PC-9 (cell line): Measurements from ENCODE around the gene HHATL.

ENCODE experiments used
- EZH2 ChIP-seq: fragments of 200-600 bp; sonication (generic); IDR thresholded peaks from 2 replicates; pipeline ENCODE4 v1.8.0; 2017; ENCODE audit warnings: antibody characterized with exemption, low read depth
- TF ChIP-seq, protein P1 (sequence below): fragments of 200-600 bp; sonication (generic); conservative IDR thresholded peaks from 2 replicates; pipeline ENCODE4 v1.6.1; 2017; ENCODE audit warnings: mixed run types, antibody characterized with exemption, mild to moderate bottlenecking, moderate library complexity

GRCh38 chr3:42705058-42705767 lies 2.6 kb upstream of the HHATL start:
- TF ChIP-seq, protein P1, sequence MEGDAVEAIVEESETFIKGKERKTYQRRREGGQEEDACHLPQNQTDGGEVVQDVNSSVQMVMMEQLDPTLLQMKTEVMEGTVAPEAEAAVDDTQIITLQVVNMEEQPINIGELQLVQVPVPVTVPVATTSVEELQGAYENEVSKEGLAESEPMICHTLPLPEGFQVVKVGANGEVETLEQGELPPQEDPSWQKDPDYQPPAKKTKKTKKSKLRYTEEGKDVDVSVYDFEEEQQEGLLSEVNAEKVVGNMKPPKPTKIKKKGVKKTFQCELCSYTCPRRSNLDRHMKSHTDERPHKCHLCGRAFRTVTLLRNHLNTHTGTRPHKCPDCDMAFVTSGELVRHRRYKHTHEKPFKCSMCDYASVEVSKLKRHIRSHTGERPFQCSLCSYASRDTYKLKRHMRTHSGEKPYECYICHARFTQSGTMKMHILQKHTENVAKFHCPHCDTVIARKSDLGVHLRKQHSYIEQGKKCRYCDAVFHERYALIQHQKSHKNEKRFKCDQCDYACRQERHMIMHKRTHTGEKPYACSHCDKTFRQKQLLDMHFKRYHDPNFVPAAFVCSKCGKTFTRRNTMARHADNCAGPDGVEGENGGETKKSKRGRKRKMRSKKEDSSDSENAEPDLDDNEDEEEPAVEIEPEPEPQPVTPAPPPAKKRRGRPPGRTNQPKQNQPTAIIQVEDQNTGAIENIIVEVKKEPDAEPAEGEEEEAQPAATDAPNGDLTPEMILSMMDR = no peak
- no peak for TF ChIP-seq EZH2
